HG03457 (cell line): ENCODE results near the gene MIXL1.

Source experiments
- ATAC-seq: cut with Tn5 transposase; IDR thresholded peaks from one replicate; pipeline ENCODE4 v1.9.1; 2021; ENCODE audit warnings: moderate number of reproducible peaks; ENCODE audit not compliant: unreplicated experiment

MIXL1 gene

DNA sequence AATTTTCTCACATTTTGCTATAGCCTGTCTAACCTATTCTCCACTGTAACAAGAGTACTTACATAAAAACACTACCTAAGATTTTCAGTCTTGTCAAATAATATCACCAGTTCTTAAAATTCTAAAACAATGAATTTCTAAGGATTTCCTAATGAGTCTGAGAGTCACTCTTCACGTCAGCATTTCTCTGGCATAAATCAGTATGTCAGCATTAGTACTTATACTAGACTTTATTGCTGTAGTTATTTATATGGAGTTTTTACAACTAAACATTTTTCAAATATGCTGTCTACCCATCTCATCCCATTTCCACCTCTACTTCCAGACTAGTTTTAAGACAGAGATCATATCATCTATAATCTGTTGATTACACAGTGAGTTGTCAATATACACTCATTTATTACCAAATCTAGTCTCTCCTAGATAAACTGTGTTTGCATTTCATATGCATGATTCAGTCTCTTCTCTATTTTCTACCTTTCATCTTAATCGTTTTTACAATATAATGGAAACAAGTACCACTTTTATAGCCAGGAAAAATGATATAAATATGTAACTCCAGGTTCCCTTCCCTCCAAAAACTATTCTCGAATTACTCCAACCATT lies 52.7 kb downstream of the MIXL1 start:
- no peak for ATAC-seq
